ENCODE measurements around the gene MYO1H. TPM values are rescaled to one million over a fixed set of nuclear protein-coding genes. Genes with fewer than 3 reads are reported as not detected.

Gene MYO1H
- total RNA-seq, 1 donor from 2014 or later, result not detected

- Mint-ChIP-seq H3K27me3 (ENCODE audit: insufficient read depth, low read depth) (peaks cover 5% of the 10 kb centered on the region), H3K4me3 (no peak overlapping the region), H3K9me3 (no peaks in the 10 kb centered on the region), H3K4me1 (peaks cover 40% of the 10 kb centered on the region), H3K36me3 (peaks cover 47% of the 10 kb centered on the region), H3K27ac (no peak overlapping the region)
- peaks cover 20% of the 10 kb centered on the region for H3F3A ChIP-seq (ENCODE audit: low read depth)
- TF ChIP-seq EZH2 (IDR thresholded peaks at IDR 0.05), result no peak
- no peak for TF ChIP-seq CTCF (IDR thresholded peaks at IDR 0.05)
- TF ChIP-seq EZH2phosphoT487 (IDR thresholded peaks at IDR 0.05), result no peak
- no peak overlapping the region for H3K27ac ChIP-seq
- H2AFZ ChIP-seq (replicated peaks), result no peak overlapping the region
- peaks cover 25% of the 10 kb centered on the region for H3K4me1 ChIP-seq
- peaks cover 37% of the 10 kb centered on the region for H4K20me1 ChIP-seq (ENCODE audit: low read depth)
- no peak overlapping the region for H3K9ac ChIP-seq
- H3K4me3 ChIP-seq, result no peak overlapping the region
- DNase-seq (ENCODE audit: low spot score), result no peak
- H3K36me3 ChIP-seq, result no peaks in the 10 kb centered on the region
- no peak overlapping the region for H3K4me2 ChIP-seq
- H3K79me2 ChIP-seq (ENCODE audit: low read depth), result peaks cover 20% of the 10 kb centered on the region
- H3K9me3 ChIP-seq (ENCODE audit: low read depth), result no peaks in the 10 kb centered on the region
- H3K27me3 ChIP-seq, result no peaks in the 10 kb centered on the region
These were observed 108.0 kb downstream of the MYO1H start for GRCh38 chr12:109455706-109456105.

GRCh38 chr12:109458086-109458485 lies 110.4 kb downstream of the MYO1H start:
- H3K4me1 Mint-ChIP-seq, result peaks cover 64% of the 10 kb centered on the region
- H3K36me3 Mint-ChIP-seq, result peaks cover 34% of the 10 kb centered on the region
- peak overlapping the region; percentile 97 for H3K27ac Mint-ChIP-seq
- Histone ChIP-seq H3K4me3 (no peak overlapping the region), H3K4me2 (peak overlapping the region; percentile 66), H3K27ac (peak overlapping the region; percentile 50), H3F3A (ENCODE audit: low read depth) (peaks cover 20% of the 10 kb centered on the region), H3K9me3 (ENCODE audit: low read depth) (no peaks in the 10 kb centered on the region), H3K79me2 (ENCODE audit: low read depth) (peaks cover 43% of the 10 kb centered on the region), H4K20me1 (ENCODE audit: low read depth) (peaks cover 61% of the 10 kb centered on the region), H3K36me3 (no peaks in the 10 kb centered on the region), H3K9ac (no peak overlapping the region), H2AFZ (replicated peaks) (no peak overlapping the region), H3K27me3 (no peaks in the 10 kb centered on the region), H3K4me1 (peaks cover 32% of the 10 kb centered on the region)
- H3K4me3 Mint-ChIP-seq, result peak overlapping the region; percentile 46
- no peak for TF ChIP-seq EZH2phosphoT487 (IDR thresholded peaks at IDR 0.05)
- TF ChIP-seq CTCF (IDR thresholded peaks at IDR 0.05), result no peak
- TF ChIP-seq EZH2 (IDR thresholded peaks at IDR 0.05), result no peak
- no peaks in the 10 kb centered on the region for H3K9me3 Mint-ChIP-seq
- peaks cover 4% of the 10 kb centered on the region for H3K27me3 Mint-ChIP-seq (ENCODE audit: insufficient read depth, low read depth)
- no peak for DNase-seq (ENCODE audit: low spot score)

GRCh38 chr12:109458771-109459208 lies 111.1 kb downstream of the MYO1H start:
- peaks cover 44% of the 10 kb centered on the region for H3K79me2 ChIP-seq (ENCODE audit: low read depth)
- H3K36me3 ChIP-seq, result no peaks in the 10 kb centered on the region
- Mint-ChIP-seq H3K36me3 (peaks cover 30% of the 10 kb centered on the region), H3K4me1 (peaks cover 71% of the 10 kb centered on the region), H3K4me3 (no peak overlapping the region), H3K27me3 (ENCODE audit: insufficient read depth, low read depth) (peaks cover 4% of the 10 kb centered on the region), H3K27ac (peak overlapping the region; percentile 97), H3K9me3 (no peaks in the 10 kb centered on the region)
- no peak overlapping the region for H3K9ac ChIP-seq
- peaks cover 20% of the 10 kb centered on the region for H3F3A ChIP-seq (ENCODE audit: low read depth)
- H2AFZ ChIP-seq (replicated peaks), result no peak overlapping the region
- no peaks in the 10 kb centered on the region for H3K9me3 ChIP-seq (ENCODE audit: low read depth)
- H3K4me3 ChIP-seq, result peak overlapping the region; percentile 23
- DNase-seq (ENCODE audit: low spot score), result peak; percentile 66
- H3K4me1 ChIP-seq, result peaks cover 39% of the 10 kb centered on the region
- no peak overlapping the region for H3K27ac ChIP-seq
- no peaks in the 10 kb centered on the region for H3K27me3 ChIP-seq
- H4K20me1 ChIP-seq (ENCODE audit: low read depth), result peaks cover 68% of the 10 kb centered on the region
- TF ChIP-seq CTCF (IDR thresholded peaks at IDR 0.05) (no peak), EZH2 (IDR thresholded peaks at IDR 0.05) (no peak), EZH2phosphoT487 (IDR thresholded peaks at IDR 0.05) (no peak)
- H3K4me2 ChIP-seq, result peak overlapping the region; percentile 66

All from neural progenitor cell (in vitro differentiated cells).